Tibial nerve (tissue), 4 donors: ENCODE measurements around the gene TSSK3. TPM values are rescaled to one million over a fixed set of nuclear protein-coding genes. Genes with fewer than 3 reads are reported as not detected.

ENCODE experiments used
- DNase-seq, 2 donors: peaks; one replicate each; pipeline ENCODE4 v3.0.0-alpha.2; 2019; ENCODE audit warnings: low spot score in 2 of 2
- H3K27ac ChIP-seq, 4 donors: fragments of 200-600 bp; sonication (generic) in 3 of 4; one replicate each; pipeline ENCODE4 v1.5.1; 2017 to 2019; ENCODE audit warnings: mild to moderate bottlenecking in 1 of 4
- H3K27me3 ChIP-seq, 2 donors: fragments of 200-600 bp; sonication (generic) in 1 of 2; one replicate each; pipeline versions ENCODE4 v1.5.1 to v1.6.0; 2017 to 2019
- H3K36me3 ChIP-seq, 3 donors: fragments of 200-600 bp; sonication (generic); one replicate each; pipeline ENCODE4 v1.5.1; 2018 to 2019
- H3K4me1 ChIP-seq, 4 donors: fragments of 200-600 bp; sonication (generic) in 3 of 4; one replicate each; pipeline ENCODE4 v1.5.1; 2017 to 2019
- H3K4me3 ChIP-seq, 4 donors: fragments of 200-600 bp; sonication (generic) in 3 of 4; one replicate each; pipeline ENCODE4 v1.5.1; 2017 to 2019; ENCODE audit warnings: mild to moderate bottlenecking in 1 of 4, moderate library complexity in 1 of 4
- H3K9me3 ChIP-seq, 4 donors: fragments of 200-600 bp; sonication (generic) in 3 of 4; one replicate each; pipeline ENCODE4 v1.5.1; 2017 to 2019
- EP300 ChIP-seq, 2 donors: sonication (generic); formaldehyde crosslinking; IDR thresholded peaks; one replicate each; pipeline ENCODE4 v1.6.1; 2017; ENCODE audit warnings: antibody characterized with exemption in 2 of 2, mild to moderate bottlenecking in 1 of 2
- POLR2A ChIP-seq, 2 donors: fragments of 450-650 bp; IDR thresholded peaks; one replicate each; pipeline ENCODE4 v1.6.1; 2017; ENCODE audit warnings: antibody characterized with exemption in 2 of 2, mild to moderate bottlenecking in 2 of 2, moderate library complexity in 2 of 2
- WGBS, 2 donors: methylation state at CpG; one replicate each; pipeline ENCODE4 v1.1.5; 2018; 5-methylcytosine and 5-hydroxymethylcytosine counted together
- total RNA-seq, 4 donors: library from RNA; depleted of rRNA; stranded (reverse); fragments of >200 nt; gene quantifications; one replicate each; pipeline ENCODE4 v1.1.0, GENCODE V29; 2016
- TF ChIP-seq, protein P1 (sequence below), 5 experiments: fragments of 200-600 bp in 3 of 5; fragments of 450-650 bp in 2 of 5; sonication (generic) in 3 of 5; IDR thresholded peaks; one replicate each; pipeline ENCODE4 v1.5.1; 2016 to 2019; ENCODE audit warnings: antibody characterized with exemption in 5 of 5, mild to moderate bottlenecking in 3 of 5, moderate library complexity in 2 of 5

TSSK3 gene, protein sequence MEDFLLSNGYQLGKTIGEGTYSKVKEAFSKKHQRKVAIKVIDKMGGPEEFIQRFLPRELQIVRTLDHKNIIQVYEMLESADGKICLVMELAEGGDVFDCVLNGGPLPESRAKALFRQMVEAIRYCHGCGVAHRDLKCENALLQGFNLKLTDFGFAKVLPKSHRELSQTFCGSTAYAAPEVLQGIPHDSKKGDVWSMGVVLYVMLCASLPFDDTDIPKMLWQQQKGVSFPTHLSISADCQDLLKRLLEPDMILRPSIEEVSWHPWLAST
- total RNA-seq, result 1 to 10 TPM in 3 of 4 donors, under 1 TPM in 1; 0.44 to 1.5 (median 1.2) TPM

DNA sequence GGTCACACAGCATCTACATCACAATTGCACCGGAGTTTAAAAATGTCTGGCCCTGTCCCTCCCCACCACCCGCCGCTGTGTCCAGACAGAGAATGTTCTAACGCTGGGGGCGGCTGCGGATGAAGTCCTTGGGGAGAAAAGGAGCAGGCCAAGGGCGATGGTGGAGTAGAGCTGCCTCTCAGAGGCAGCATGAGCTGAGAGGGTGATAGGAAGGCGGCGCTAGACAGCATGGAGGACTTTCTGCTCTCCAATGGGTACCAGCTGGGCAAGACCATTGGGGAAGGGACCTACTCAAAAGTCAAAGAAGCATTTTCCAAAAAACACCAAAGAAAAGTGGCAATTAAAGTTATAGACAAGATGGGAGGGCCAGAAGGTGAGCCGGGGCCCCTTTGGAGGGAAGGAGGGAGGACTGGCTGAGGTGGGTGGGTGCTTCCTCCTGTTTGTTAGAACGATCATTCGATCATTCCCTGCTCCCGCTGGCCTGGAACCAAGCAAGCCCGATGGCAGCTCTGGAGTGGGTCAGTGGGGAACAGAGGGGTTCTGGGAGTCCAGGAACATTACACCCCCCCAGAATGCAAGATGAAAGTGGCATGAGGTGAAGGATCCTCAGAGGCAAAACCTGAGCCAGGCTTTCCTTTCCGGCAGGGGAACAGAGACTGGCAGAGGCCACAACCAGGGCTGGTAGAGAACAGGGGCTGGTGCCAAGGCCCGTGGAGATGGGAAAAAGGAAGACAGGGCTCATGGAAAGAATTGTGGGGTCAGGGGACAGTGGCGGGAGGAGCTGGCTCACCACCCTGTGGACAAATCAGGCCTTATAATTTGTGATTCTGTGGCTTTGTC, at the start of gene TSSK3, which contains the start of gene FAM229A:
Gene TSSK3, plus strand, starts transcription at position 66 of the 840 bp plus-strand sequence. Its CDS starts 163 bp downstream, at position 229.
Gene FAM229A, minus strand, starts transcription at position 12 of the 840 bp plus-strand sequence. CDS start 394 bp downstream, outside the sequence.
- Histone ChIP-seq H3K36me3 (peaks cover 0 to 48% (median 15%) of the 10 kb centered on the region in 3 donors), H3K4me1 (peaks cover 0 to 20% (median 14%) of the 10 kb centered on the region in 4 donors), H3K9me3 (no peaks in the 10 kb centered on the region), H3K4me3 (peak within 1 kb of the TSS; percentile 40 to 50 (median 43)), H3K27me3 (no peaks in the 10 kb centered on the region), H3K27ac (peak within 1 kb of the TSS; percentile 37 to 82 (median 74))
- TF ChIP-seq POLR2A (IDR thresholded peaks at IDR 0.05), result no peak
- 49 to 52% methylated on average over 17 of the region's 17 CpGs for WGBS, 2 donors
- no peak for DNase-seq

DNA sequence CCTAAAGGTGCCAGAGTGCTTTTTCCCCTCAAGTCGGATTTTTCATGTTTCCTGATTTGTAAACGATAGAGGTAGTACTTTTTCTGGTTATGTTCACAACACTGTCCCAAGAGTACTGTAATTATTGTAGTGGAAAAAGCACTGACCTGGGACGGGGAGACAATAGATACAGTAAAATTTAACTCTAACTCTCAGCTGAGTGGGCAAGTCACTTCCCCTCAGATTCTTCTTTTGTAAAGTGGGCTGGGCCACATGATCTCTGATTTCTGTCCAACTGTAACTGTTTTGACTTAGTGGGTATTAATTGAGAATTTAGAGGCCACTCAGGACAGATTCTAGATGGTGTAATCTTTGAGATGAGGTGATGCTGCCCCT, 45.4 kb upstream of the TSSK3 start:
- Histone ChIP-seq H3K9me3 (no peaks in the 10 kb centered on the region), H3K36me3 (peaks cover 0 to 37% (median 0%) of the 10 kb centered on the region in 3 donors), H3K4me1 (peaks cover 0 to 5% (median 3%) of the 10 kb centered on the region in 4 donors), H3K4me3 (no peak overlapping the region), H3K27me3 (no peaks in the 10 kb centered on the region), H3K27ac (no peak overlapping the region)
- 70 to 72% methylated on average over 3 of the region's 3 CpGs for WGBS, 2 donors
- no peak for TF ChIP-seq EP300 (IDR thresholded peaks at IDR 0.05)
- TF ChIP-seq POLR2A (IDR thresholded peaks at IDR 0.05), result no peak
- TF ChIP-seq, protein P1, sequence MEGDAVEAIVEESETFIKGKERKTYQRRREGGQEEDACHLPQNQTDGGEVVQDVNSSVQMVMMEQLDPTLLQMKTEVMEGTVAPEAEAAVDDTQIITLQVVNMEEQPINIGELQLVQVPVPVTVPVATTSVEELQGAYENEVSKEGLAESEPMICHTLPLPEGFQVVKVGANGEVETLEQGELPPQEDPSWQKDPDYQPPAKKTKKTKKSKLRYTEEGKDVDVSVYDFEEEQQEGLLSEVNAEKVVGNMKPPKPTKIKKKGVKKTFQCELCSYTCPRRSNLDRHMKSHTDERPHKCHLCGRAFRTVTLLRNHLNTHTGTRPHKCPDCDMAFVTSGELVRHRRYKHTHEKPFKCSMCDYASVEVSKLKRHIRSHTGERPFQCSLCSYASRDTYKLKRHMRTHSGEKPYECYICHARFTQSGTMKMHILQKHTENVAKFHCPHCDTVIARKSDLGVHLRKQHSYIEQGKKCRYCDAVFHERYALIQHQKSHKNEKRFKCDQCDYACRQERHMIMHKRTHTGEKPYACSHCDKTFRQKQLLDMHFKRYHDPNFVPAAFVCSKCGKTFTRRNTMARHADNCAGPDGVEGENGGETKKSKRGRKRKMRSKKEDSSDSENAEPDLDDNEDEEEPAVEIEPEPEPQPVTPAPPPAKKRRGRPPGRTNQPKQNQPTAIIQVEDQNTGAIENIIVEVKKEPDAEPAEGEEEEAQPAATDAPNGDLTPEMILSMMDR (IDR thresholded peaks at IDR 0.05), result no peak
- DNase-seq, result no peak

DNA sequence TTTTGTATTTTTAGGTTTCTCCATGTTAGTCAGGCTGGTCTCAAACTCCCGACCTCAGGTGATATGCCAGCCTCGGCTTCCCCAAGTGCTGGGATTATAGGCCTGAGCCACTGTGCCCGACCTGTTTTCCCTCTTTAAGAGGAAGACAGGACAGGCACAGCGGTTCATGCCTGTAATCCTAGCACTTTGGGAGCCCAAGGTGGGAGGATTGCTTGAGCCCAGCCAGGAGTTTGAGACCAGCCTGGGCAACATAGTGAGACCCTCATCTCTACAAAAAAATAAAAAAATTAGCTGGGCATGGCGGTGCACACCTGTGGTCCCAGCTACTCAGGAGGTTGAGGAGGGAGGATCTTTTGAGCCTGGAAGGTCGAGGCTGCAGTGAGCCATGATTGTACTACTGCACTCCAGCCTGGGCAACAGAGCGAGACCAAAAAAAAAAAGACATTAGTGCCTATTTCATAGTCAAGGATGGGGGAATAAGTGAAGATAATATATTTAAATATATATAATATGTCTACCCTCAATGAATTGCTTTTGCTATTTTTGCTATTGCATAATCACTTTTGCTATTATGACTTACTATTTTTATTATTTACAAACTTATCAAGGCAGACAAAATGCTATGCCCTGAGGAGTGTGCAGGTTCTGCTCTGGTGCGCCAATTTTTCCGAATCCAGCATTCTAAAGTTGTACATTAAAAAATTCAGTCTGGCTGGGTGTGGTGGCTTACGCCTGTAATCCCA, 44.0 kb upstream of the TSSK3 start:
- H3K27ac ChIP-seq, result no peak overlapping the region
- WGBS, 2 donors, result 93 to 95% methylated on average over 10 of the region's 10 CpGs
- peaks cover 0 to 48% (median 0%) of the 10 kb centered on the region in 3 donors for H3K36me3 ChIP-seq
- H3K9me3 ChIP-seq, result no peaks in the 10 kb centered on the region
- H3K4me1 ChIP-seq, result peaks cover 0 to 9% (median 2%) of the 10 kb centered on the region in 4 donors
- no peak for TF ChIP-seq POLR2A (IDR thresholded peaks at IDR 0.05)
- TF ChIP-seq EP300 (IDR thresholded peaks at IDR 0.05), result no peak
- TF ChIP-seq, protein P1 (IDR thresholded peaks at IDR 0.05), result no peak
- no peaks in the 10 kb centered on the region for H3K27me3 ChIP-seq
- no peak overlapping the region for H3K4me3 ChIP-seq
- no peak for DNase-seq

DNA sequence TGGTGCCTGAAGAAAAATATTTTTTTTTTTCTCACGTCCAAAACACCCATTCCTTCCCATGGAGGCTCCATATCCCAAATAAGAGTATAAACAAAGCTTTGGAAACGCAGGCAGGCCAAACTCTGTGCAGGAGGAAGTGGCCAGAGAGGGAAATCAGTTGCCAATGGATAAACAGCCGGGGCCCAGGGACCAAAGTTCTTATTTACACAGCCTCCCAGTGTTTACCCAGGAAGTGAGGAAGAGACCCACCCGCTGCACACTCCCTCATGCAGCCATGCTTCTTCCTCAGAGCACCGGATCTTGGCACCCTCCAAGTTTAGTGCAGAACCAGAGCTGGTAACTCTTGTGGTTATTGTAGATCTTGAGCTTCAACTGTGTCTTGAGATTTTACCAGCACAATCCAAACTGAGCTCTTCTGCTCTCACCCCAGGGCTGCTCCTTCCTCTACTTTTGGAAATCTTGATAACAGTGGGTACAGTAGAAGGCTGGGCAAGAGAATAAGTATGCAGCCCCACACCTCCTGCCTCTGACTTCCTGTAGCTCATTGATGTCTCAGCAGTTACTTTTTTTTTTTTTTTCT, 40.5 kb upstream of the TSSK3 start:
- no peak for DNase-seq
- peaks cover 0 to 74% (median 0%) of the 10 kb centered on the region in 3 donors for H3K36me3 ChIP-seq

DNA sequence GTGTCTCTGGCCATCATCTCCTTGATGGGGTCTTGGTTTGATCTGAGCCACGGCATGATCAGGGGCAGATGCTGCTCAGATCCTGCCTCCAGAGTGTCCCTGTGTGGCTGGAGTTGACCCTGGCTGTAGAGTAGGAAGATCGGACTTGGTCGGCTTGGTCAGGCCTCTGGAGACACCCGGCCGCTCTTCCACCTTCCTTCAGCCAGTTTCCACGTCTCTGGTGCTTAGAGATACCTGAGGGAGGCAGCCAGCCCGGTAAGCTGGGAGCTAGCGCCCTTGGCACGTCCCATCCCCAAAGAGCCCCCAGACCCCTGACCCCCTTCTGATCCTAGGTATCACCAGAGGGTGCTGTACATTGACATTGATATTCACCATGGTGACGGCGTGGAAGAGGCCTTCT, 35.1 kb upstream of the TSSK3 start:
- TF ChIP-seq, protein P1 (IDR thresholded peaks at IDR 0.05), result no peak
- no peak for TF ChIP-seq POLR2A (IDR thresholded peaks at IDR 0.05)
- TF ChIP-seq EP300 (IDR thresholded peaks at IDR 0.05), result no peak
- Histone ChIP-seq H3K4me1 (peaks cover 0 to 2% (median 0%) of the 10 kb centered on the region in 4 donors), H3K9me3 (no peaks in the 10 kb centered on the region), H3K27me3 (no peaks in the 10 kb centered on the region), H3K4me3 (no peak overlapping the region), H3K36me3 (peaks cover 3 to 88% (median 5%) of the 10 kb centered on the region in 3 donors), H3K27ac (no peak overlapping the region)
- 88 to 95% methylated on average over 10 to 11 of the region's 11 CpGs for WGBS, 2 donors
- no peak for DNase-seq

More for the DNA sequence above, 40.5 kb upstream of the TSSK3 start:
- Histone ChIP-seq H3K27ac (no peak overlapping the region), H3K9me3 (no peaks in the 10 kb centered on the region), H3K4me1 (peaks cover 0 to 9% (median 2%) of the 10 kb centered on the region in 4 donors), H3K27me3 (no peaks in the 10 kb centered on the region), H3K4me3 (no peak overlapping the region)
- WGBS, 2 donors, result 43 to 49% methylated on average over 5 of the region's 5 CpGs
- TF ChIP-seq POLR2A (IDR thresholded peaks at IDR 0.05), result no peak
